Ovary (tissue), 3 donors: ENCODE results near the gene ALPP.

Experiments used
- CTCF ChIP-seq, 3 donors: fragments of 450-650 bp in 2 of 3; fragments of 200-600 bp in 1 of 3; IDR thresholded peaks; one replicate each; pipeline versions ENCODE4 v1.5.1 to v1.8.0; 2016 to 2022; ENCODE audit warnings: antibody characterized with exemption in 3 of 3, mild to moderate bottlenecking in 1 of 3
- POLR2A ChIP-seq: fragments of 450-650 bp; IDR thresholded peaks from one replicate; pipeline ENCODE4 v1.6.1; 2017; ENCODE audit warnings: antibody characterized with exemption, mild to moderate bottlenecking, moderate library complexity
- donor health status: DM: no; HTN: no; CAD: no.

- TF ChIP-seq CTCF (IDR thresholded peaks at IDR 0.05), result no peak
- TF ChIP-seq POLR2A, result no peak
Measured at GRCh38 chr2:232384466-232384865, 5.9 kb downstream of the ALPP start.
